NCI-H2171 (cell line): Measurements from ENCODE around the gene TCF4.

Experiments
- DNase-seq: peaks from one replicate; lab custom pipeline; 2025; lab: John Stamatoyannopoulos, UW

Gene TCF4

DNA sequence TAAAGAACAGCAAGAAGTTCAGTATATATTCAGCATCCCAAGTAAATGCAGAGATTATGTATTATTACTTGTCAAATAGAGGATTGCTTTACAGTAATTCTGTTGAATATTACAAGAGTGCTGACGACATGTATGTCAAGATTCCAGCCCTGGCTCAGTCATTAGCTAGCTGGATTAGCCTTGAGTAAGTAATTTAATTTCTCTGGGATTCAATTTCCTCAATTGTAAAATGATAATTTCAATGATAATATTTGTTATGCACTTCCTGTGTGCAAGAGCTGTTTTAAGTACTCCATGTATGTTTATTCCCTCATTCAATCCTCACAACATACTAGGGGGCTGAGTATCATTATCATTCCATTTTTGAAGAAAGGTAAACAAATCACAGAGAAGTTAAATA is 44.0 kb downstream of the TCF4 start:
- no peak for DNase-seq

DNA sequence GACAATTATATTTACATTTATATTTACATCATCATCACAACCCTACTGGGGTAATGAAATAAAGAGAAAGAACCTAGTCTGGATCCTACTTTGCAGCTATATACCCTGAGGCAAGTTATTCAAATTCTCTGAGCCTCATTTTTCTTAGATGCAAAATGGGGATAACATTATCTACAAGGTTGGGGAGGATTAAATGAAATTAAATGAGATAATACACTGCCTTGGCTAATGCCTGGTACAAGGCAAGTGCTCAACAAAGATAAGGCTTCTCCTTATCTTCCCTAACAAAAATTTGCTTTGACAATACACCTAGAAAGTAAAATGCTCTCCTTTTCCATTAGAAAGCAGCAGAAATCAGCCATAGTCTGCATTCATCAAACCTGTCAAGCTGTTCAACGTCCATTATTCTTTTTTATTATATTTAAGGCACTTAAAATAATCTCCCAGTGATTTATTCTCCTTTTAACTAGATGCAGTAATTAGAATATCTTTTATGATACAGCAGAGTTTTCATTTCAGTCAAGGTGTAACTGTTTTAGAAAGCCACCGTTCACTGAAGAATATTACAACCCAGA is 44.8 kb downstream of the TCF4 start:
- DNase-seq, result no peak

DNA sequence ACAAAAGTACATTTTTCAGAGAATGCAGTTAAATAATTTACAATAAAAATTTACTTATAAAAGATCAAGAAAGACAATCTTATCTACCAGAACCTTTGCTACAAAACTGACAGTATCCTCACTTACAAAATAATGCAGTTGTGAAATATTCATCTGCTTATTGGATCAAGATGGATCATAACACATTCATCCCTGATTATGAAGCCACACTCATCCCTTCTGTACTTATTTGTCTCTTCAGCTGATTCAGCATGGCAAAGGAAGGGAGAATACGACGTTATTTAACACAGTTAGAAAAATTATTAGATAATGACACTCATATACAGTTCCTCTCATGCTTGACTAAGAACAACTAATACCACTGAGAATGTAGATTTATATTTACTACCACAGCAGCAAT is 46.4 kb downstream of the TCF4 start:
- no peak for DNase-seq

DNA sequence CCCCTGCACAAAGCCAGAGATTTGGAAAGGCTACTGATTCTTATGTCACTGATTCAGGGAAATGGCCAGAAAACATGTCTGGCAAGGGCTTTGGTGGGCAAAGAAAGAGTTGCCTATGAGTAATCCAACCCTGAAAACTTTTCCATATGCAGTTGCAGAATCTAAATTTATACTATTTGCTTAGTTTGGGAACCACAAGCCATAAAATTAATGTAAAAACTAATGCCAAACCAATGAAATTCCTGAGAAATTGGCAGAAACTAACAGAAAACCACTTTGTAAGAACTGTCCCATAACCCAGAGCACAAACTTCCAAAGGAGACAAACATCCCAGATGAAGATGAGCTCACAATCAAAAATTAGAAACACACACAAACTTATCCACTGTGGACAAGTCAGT is 48.8 kb downstream of the TCF4 start:
- no peak for DNase-seq

DNA sequence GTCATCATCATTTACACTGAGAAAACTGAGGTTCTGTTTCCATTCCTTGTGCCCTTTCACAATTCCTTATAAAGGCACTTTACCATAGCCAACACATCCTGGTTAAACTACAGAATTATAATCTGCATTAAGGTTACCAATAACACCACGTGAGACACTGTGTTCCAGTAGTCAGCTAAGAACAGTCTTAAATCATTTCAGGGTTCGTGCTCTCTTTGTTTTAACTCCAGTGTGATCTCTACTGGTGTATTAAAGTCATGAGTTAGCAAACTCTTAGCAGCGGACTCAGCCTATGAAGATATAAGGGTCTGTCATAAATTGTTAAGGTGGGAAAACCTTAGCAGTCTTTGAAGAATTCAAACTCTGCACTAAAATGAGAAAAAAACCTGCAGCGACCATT is 53.0 kb downstream of the TCF4 start:
- DNase-seq, result no peak

DNA sequence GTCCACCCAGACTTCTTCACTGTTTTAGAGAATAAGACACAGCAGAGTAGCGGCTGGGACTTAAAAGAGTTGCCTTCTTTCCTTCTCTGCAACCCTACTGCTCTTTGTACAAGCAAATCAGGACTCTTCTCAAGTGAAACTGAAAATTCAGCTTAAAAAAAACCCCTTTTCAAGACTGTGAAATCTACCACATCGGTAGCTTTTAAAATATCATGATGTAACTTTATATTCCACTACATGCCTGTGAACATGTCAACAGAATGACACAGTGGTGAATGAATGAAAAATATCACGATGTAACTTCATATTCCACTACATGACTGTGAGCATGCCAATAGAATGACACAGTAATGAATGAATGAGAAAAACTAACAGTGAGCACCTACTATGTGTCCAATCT is 53.4 kb downstream of the TCF4 start:
- no peak for DNase-seq

DNA sequence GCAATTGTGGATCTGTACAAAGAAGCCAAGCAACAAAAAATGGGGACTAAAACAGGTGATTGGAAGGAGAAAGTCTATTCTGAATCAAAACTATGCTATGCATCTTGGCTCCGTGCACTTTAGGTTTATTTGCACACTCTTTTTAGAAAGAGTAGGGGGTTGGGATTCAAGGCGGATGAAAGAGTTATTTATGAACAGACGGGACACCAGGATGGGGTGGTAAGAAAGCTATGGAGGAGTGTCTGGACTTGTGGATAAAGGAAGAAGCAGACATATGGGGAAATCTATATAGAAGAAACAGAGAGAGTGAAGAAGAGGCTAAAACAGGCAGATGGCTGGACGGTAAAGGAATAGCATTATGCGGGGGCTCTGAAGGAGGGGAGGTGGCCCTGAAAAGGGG is 57.8 kb downstream of the TCF4 start:
- DNase-seq, result no peak

DNA sequence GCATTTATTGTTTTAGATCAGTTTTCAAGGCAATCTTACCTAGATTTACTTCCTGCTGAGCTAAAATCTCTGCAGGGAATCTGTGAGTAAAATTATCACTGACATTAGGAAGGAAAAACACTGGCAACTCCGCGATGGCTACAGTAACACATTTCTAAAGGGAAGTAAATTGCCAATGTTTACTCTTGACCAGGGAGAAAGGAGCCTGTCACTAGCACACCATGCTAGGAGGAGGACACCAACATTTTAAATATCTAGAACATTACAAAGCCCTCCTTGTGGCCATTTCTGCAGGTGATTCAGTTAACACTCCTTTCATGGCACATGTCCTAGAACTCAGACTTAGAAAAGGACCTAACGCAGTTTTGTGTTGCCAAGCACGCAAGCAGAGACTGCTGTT is 58.4 kb downstream of the TCF4 start:
- DNase-seq, result no peak

DNA sequence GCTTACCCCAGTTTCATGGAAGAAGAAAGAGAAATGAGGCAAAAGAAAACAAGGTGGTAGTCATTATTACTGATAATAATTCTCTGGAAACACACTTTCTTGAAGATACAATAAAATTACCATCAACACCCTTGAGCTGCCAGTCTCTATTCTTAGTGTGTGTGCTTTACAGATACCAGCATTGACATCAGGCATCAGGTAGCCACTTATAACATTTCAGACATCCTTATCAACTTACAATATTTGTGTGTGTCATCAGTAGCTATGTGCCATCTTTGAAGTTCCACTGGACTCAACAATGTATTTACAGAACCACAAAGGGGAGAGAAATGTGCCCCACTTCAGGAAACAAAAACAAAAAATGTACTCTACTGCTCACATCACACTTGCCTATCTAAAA is 62.1 kb downstream of the TCF4 start:
- DNase-seq, result no peak

DNA sequence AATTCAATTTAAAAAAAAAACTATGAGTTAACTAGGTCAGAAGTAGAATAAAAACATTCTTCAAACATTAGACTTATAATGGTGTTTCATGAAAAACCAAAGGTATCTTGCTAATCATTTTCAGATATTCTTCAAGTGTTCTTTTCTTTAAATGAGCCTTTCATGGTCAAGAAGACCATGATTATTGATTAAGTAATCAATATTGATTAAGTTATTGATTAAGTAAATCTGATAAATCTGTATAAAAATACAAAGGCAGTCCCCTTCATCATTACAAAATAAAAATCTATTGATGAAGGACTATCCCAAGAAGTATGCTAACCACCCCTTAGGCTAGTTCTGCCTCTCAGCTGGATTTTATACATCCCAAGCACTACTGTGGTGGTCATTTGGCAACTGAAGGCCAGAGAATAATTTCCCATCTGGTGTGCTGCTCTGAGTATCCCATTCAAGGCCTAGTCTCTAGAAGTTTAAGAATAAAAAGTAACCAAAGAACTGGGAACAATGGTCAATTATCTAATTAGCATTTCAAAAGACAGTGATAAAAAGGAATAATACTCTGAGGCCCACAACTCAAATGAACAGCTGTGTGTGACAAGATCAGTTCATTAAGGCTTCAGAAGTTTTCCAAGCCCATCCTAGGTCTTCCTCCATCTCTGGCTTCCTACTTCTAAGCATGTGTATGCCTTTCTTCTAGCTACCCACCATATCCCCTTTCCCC is 63.5 kb downstream of the TCF4 start:
- DNase-seq, result no peak

DNA sequence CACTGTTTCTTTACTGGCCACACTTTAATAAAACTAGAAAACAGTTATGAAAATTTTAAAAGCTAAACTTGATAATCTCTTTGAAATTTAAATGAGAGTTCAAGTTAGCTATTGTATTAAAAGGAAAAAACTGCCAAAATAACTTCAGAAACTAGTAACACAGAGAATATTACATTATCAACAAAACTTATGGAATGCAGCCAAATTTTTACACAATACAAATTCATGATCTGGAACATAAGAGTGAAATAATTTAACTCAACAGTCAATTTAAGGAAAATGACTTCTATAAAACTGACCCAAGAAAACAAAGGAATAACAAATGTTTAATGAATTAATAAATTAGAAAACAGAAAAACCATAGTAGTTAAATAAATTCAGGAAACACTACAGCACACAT is 65.0 kb downstream of the TCF4 start:
- DNase-seq, result no peak

DNA sequence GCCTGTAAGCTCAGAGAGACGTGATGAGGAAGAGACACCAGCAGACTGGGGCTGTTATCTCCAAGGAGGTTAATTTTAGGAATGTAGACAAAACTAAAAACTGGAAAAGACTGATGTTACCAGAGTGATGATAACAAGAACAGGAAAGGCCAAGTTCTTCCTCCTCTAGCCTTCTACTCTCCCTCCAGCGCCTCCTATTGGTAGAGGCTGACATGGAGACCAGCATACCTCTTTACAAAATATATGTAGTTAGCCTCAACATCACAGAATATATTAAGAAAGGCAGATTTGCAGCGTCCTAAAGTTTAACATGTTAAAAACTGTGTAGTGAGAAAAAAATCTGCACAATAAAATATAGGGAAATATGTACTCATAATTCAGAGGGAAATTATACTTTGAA is 66.0 kb downstream of the TCF4 start:
- DNase-seq, result no peak

DNA sequence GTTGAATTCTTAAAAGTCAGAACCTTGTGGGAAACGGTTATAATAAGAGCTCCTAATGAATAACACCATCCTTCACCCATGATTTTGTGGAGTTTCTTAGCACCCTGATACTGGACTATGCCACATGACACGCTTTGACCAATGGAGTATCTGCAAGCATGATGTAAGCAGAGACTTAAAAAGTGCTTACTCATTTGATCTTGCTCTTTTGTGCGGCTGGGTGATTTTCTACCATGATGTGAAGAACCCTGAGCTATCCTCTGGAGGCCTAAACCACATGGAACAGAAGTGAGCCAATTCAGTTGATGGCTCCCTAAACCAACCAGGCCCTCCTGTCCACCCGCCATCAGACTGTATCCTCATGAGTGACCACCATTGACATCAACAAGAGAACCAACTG is 70.9 kb downstream of the TCF4 start:
- no peak for DNase-seq

DNA sequence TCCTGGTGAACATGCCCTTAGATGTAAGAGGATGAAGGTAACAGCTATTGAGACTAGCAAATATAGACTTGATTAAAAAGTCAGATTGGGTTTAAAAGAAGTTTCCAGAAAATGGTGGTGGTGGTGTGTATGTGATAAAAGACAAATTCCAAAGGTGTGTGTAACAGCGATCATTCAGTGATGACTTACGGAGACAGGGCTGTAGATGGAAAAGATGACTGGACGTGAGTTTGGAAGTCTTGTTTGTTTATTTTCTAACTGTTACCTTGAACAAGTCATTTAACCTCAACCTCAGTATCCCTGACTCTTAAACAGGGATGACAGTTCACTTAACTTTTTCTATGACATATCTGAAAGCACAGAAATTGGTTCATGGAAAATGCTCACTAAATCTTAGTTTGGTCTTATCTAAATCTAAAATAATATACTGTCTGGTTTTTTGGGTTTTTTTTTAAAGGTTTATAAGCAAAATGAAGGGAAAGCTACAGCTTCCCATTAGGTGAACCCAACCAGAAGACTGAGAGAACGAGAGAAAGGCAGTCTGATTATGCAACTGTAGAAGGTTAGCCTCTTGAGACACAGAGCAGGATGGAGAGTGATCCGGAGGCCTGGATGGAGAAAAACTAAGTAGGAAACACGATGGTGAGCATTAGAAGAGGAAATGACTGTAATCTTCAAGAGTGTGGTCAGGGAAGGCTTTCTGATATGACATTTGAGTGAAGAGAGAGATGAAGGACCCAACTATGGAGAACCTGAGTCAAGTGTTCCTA is 71.9 kb downstream of the TCF4 start:
- DNase-seq, result no peak

DNA sequence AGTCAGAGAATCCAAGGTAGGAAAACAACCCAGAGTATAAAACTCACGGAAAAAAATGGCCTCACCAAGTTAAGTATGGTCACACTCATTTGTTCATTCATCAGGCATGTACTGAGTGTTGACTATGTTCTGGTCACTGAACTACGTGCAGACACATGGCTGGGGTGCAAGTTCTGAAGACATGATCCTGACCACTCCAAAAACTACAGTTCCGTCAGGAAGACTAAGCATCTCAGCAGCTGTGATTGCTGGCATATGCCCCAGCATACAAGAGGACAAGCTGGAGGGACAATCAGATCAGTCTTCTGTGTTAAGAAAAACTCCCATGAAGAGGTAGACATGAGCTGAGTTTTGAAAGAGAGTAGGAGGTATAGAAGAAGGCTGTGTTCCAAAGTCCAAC is 72.8 kb downstream of the TCF4 start:
- no peak for DNase-seq

DNA sequence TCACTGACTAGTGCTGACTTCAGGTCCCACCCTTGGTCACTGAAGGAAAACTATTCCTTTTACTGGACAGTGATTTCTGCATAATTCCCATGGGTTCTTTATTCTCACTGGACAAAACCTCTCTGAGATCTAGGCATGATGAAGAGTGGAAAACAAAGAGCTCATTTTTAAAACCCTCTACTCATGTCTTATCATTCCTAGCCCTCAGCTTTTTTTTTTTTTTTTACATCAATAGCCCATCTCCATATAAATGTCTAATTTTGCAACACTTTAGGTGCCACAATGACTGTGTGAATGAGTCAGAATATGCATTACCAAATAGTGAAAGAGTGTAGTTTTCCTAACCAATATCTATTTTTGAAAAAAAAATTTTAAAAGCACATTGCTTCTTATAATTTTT is 74.8 kb downstream of the TCF4 start:
- DNase-seq, result no peak

DNA sequence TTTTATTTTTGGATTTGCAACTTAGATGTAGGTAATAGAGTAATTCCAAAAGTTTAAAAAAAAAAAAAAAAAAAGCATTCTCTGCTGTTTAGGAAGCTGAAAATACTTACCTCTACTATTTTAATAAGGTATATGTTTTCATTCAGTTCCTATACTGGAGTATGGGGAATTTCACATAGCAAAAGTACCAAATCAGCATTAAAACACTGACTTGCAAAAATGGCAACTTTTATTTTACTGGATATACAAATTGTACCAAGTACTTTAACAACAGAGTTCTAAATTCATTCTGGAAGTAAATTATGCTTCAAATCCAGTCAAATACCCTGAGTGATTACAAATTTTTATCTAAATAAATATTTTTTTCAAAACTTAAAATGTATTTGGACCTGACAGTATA is 76.7 kb downstream of the TCF4 start:
- DNase-seq, result no peak

DNA sequence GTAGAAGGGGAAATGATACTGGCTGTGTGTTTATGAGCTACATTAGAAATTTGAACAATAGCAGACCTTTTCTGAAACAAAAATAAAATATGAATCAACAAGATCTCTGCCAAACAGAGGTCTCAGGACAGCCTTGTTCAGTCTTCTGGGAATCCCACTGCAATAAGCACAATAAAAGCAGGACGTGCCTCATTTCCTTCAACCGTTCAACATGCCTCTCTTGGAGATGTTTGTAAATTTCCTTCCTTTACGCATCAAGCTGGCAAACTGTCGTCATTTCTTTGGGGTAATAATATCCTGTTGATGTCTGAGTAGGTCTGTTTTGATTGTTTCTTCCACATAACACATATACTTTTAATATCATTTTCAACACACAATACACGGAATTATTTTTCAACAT is 77.2 kb downstream of the TCF4 start:
- DNase-seq, result no peak

DNA sequence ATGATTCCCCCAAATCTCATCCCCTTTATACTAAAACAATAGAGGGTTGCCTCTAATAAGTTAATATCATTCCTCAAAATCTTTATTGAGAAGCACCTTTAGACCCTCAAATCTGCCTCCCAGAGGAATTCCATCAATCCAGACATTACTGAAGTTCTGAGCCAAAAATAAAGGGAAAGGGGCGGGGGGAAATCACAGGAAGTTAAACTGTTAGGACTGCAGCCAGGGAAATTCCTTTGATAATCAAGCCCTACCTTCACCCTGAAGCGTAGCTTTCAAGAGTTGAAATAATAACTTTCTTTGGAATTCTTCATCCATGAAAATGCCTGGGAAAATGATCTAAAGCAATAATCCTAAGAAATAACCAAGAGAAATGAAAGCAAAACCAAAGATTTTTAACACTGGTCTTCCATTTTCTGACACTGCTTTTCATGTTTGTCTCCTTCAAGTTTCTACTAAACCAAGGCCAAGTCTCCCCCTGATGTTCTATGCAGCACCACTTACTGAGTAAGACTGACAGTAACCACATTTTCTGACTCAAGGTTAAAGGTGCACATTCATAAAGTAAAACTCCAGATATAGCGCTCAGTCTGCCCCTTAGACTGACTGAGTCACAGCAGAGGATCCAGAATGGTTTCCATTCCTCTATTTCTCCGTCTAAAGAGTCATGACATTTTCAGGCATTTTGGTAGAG is 78.2 kb downstream of the TCF4 start:
- no peak for DNase-seq

DNA sequence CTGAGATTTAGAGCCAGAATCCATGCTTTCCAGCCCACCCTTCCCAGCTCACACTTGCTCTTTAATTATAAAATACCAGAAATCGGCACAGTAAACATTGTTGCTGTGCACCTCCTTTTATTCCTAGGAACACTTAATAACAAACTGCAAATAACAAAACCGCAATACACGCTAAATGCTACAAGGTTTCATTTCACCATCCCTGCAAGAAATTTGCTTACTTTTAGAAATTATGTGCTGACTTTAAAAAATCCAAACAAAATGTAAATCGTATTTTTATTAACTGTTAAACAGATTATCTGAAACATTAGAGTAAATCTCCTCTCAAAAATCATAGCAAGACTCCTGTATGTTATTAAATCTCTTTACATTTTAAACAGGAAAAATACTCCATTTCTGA is 79.3 kb downstream of the TCF4 start:
- DNase-seq, result no peak

DNA sequence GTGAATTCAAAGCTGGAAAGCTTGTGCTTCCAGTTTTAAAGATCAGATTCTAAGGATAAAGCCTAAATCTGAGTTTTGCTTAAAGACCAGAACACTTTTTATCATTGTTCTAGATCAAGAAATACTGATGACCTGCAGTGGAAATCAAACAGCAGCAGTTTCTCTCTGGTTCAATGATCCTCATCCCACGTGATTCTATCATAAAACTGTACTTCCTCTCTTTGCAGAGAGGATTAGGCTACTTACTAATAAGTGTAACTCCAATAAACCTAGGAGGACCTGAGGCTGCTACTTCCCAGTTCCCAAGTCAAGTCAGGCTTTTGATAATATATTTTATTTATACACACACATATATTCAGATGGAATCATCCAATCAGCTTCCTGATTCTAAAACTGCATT is 81.9 kb downstream of the TCF4 start:
- no peak for DNase-seq

DNA sequence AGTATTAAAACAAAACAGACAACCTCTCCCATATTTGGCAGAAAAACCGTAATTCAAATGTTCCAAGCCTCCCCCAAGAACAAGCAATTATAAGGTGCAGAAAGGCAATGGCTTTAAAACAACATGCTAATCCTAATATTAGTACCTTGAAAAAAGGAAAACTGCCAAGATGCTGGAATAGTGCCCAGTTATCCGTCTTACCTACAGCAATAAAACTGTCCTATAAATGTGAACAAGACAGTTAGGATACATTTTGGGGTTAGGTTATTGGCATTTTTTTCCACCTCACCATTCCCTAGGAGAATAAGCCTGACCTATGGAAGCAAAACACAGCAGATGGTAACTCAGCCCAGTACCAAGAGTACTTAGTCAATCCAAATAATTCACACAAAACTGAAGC is 83.2 kb downstream of the TCF4 start:
- no peak for DNase-seq
